HFFc6 (cell line): ENCODE measurements around the gene APOM. TPM values are rescaled to one million over a fixed set of nuclear protein-coding genes. Genes with fewer than 3 reads are reported as not detected.

Source experiments
- DNase-seq: peaks from one replicate; pipeline ENCODE4 v3.0.0-alpha.2; 2018
- H3K27ac Mint-ChIP-seq: 2 replicates; pipeline ENCODE4 v1.8.0; 2020; ENCODE audit warnings: mild to moderate bottlenecking, mixed read lengths
- H3K27me3 Mint-ChIP-seq: 2 replicates; pipeline ENCODE4 v1.8.0; 2021; ENCODE audit warnings: mild to moderate bottlenecking, moderate library complexity, mixed read lengths; ENCODE audit not compliant: insufficient read depth
- H3K36me3 Mint-ChIP-seq: 2 replicates; pipeline ENCODE4 v1.8.0; 2021; ENCODE audit warnings: low read depth, mixed read lengths
- H3K4me1 Mint-ChIP-seq: 2 replicates; pipeline ENCODE4 v1.8.0; 2020; ENCODE audit warnings: low read depth, mixed read lengths
- H3K4me3 Mint-ChIP-seq: 2 replicates; pipeline ENCODE4 v1.8.0; 2020; ENCODE audit warnings: mild to moderate bottlenecking, moderate library complexity, mixed read lengths
- H3K9me3 Mint-ChIP-seq: 2 replicates; pipeline ENCODE4 v1.8.0; 2020; ENCODE audit warnings: mild to moderate bottlenecking, mixed read lengths
- total RNA-seq, 6 experiments: library from RNA; stranded (reverse); fragmentation: NEBNext Ultra II Directional; extraction: Animal tissue kit (Norgen Biotek cat#: 25700); gene quantifications; 2 replicates in 1 of 6; 3 replicates in 5 of 6; pipeline ENCODE4 v1.2.3, GENCODE V29; 2021
- TF ChIP-seq, protein P1 (sequence below): fragments of 200-600 bp; sonication (generic); IDR thresholded peaks from 2 replicates; pipeline ENCODE4 v1.5.0; 2021; ENCODE audit warnings: antibody characterized with exemption, mild to moderate bottlenecking

Gene APOM
- total RNA-seq, 6 experiments from 2014 or later, result 2.4 to 4.3 (median 2.8) TPM

DNA sequence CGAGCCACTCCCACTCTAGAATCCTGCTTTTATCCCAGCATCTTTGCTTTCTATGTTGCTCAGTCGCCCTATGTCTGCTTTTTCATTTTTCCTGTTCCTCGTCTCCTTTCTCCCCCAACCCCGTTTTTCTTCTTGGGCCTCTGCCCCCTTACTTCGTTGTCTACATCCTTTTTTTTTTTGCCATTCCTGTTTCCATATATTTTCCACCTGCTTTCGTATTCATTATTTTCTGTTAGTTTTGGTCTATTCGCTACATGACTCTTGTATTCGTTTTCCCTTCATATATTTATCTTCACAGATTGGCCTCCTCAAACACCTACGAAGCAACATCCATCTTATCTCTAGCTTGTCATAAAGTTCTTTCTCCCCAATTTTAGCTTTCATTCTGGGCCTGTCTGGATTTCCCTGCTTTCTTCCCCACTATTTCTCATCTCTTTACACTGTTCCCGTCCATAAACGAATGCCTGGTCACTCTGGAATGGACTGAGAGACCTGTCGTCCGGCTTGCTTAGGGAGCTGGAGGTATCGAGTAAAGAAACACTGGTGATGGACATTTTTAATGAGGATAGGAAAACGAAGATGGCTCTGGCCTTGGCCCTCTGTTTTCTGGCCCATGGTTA is 34.3 kb upstream of the APOM start:
- no peaks in the 10 kb centered on the region for H3K9me3 Mint-ChIP-seq
- H3K4me1 Mint-ChIP-seq, result peaks cover 21% of the 10 kb centered on the region
- TF ChIP-seq, protein P1, sequence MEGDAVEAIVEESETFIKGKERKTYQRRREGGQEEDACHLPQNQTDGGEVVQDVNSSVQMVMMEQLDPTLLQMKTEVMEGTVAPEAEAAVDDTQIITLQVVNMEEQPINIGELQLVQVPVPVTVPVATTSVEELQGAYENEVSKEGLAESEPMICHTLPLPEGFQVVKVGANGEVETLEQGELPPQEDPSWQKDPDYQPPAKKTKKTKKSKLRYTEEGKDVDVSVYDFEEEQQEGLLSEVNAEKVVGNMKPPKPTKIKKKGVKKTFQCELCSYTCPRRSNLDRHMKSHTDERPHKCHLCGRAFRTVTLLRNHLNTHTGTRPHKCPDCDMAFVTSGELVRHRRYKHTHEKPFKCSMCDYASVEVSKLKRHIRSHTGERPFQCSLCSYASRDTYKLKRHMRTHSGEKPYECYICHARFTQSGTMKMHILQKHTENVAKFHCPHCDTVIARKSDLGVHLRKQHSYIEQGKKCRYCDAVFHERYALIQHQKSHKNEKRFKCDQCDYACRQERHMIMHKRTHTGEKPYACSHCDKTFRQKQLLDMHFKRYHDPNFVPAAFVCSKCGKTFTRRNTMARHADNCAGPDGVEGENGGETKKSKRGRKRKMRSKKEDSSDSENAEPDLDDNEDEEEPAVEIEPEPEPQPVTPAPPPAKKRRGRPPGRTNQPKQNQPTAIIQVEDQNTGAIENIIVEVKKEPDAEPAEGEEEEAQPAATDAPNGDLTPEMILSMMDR, result no peak
- no peak for DNase-seq
- H3K27ac Mint-ChIP-seq, result peak overlapping the region; percentile 94
- H3K4me3 Mint-ChIP-seq, result peak overlapping the region; percentile 97
- H3K27me3 Mint-ChIP-seq, result peaks cover 3% of the 10 kb centered on the region; the same call in 1 of the 2 replicates
- peaks cover 42% of the 10 kb centered on the region for H3K36me3 Mint-ChIP-seq

DNA sequence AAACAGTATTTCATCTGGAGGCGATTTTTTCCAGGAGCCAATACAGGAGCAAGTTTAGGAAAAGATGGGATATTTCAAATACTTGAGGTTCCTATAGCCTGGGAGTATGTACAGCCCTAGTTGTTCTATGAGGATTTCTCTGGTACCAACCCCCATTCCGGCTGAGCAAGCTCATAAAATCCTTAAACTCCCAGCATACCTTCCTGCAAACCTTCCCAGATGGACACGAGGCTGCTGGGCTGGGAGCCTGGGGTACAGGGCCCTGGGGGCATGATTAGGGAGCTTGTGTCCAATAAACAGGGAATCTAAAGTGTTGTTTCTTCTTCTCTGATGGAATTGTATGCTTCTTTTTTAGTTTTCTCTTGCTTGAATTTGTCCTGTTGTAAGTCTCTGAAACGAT is 33.7 kb upstream of the APOM start:
- DNase-seq, result peak; percentile 42
- Mint-ChIP-seq H3K27ac (peak overlapping the region; percentile 94), H3K9me3 (no peaks in the 10 kb centered on the region), H3K4me3 (peak overlapping the region; percentile 97), H3K27me3 (peaks cover 3% of the 10 kb centered on the region; the same call in 1 of the 2 replicates), H3K36me3 (peaks cover 46% of the 10 kb centered on the region), H3K4me1 (peaks cover 21% of the 10 kb centered on the region)
- TF ChIP-seq, protein P1, result no peak

DNA sequence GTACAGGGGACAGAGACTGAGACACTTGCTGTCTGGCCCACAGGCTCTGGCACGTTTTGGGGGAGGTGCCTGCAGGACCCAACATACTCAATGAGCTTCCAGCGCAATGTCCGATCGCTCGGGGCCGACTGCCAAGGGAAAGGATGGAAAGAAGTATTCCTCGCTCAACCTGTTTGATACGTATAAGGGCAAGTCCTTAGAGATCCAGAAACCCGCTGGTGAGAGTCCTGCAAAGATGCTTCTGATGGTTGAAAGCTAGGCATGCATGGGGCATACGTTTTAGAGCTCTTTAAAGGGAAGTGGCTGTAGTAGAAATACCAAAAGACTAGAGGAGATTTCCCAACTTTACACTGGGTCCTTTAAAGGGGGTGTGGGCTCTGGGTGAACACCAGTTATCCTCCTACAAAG is 33.0 kb upstream of the APOM start:
- DNase-seq, result no peak
- Mint-ChIP-seq H3K27me3 (peaks cover 3% of the 10 kb centered on the region; the same call in 1 of the 2 replicates), H3K36me3 (peaks cover 53% of the 10 kb centered on the region), H3K9me3 (no peaks in the 10 kb centered on the region), H3K27ac (peak overlapping the region; percentile 94), H3K4me3 (peak overlapping the region; percentile 97), H3K4me1 (peaks cover 21% of the 10 kb centered on the region)
- TF ChIP-seq, protein P1, result no peak

DNA sequence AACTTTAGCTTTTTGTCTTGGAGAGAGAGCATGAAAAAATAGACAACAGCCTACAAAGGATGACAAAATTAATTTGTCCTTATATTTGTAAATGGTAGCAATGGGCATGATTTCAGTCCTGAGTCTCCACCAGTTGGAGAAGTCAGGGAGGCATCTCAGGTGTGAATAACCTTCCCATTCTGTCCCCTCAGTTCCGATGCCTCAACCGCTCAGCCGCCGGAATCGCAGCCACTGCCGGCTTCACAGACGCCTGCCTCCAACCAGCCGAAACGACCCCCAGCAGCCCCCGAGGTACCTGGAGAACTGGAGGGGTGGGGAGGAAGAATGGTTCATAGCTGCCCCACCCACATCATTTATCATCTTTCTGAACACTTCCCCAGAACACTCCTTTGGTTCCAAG is 31.6 kb upstream of the APOM start:
- DNase-seq, result no peak
- H3K4me3 Mint-ChIP-seq, result no peak overlapping the region
- no peak overlapping the region for H3K27ac Mint-ChIP-seq
- TF ChIP-seq, protein P1, result no peak
- no peaks in the 10 kb centered on the region for H3K9me3 Mint-ChIP-seq
- peaks cover 62% of the 10 kb centered on the region for H3K36me3 Mint-ChIP-seq
- peaks cover 7% of the 10 kb centered on the region for H3K27me3 Mint-ChIP-seq
- H3K4me1 Mint-ChIP-seq, result peaks cover 21% of the 10 kb centered on the region

DNA sequence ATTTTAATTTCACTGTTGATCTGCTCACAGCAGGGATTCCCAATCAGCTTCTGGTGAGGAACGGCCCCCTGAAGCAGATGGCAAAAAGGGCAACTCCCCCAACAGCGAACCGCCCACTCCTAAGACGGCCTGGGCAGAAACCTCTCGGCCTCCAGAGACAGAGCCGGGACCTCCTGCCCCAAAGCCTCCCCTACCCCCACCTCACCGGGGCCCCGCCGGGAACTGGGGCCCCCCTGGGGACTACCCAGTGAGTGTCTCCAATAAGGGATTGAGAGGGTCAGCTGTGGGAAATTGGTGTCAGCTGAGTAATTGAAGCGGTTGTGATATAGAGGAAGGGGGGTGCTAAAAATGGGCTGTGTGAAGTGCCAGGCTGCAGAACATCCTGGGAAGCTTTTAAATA is 28.7 kb upstream of the APOM start:
- DNase-seq, result no peak
- Mint-ChIP-seq H3K27ac (no peak overlapping the region), H3K36me3 (peaks cover 67% of the 10 kb centered on the region), H3K4me3 (no peak overlapping the region), H3K27me3 (peaks cover 4% of the 10 kb centered on the region), H3K4me1 (peaks cover 19% of the 10 kb centered on the region), H3K9me3 (no peaks in the 10 kb centered on the region)
- TF ChIP-seq, protein P1, result no peak
